ENCODE data around the gene ZNF749. TPM values are rescaled to one million over a fixed set of nuclear protein-coding genes. Genes with fewer than 3 reads are reported as not detected.

ZNF749 gene
- total and polyA plus RNA-seq, 10 of the 15 experiments (the other 5 are each of a cell fraction or from before 2014, with no cell fraction given), result 3.1 to 20.2 (median 13.7) TPM

DNA sequence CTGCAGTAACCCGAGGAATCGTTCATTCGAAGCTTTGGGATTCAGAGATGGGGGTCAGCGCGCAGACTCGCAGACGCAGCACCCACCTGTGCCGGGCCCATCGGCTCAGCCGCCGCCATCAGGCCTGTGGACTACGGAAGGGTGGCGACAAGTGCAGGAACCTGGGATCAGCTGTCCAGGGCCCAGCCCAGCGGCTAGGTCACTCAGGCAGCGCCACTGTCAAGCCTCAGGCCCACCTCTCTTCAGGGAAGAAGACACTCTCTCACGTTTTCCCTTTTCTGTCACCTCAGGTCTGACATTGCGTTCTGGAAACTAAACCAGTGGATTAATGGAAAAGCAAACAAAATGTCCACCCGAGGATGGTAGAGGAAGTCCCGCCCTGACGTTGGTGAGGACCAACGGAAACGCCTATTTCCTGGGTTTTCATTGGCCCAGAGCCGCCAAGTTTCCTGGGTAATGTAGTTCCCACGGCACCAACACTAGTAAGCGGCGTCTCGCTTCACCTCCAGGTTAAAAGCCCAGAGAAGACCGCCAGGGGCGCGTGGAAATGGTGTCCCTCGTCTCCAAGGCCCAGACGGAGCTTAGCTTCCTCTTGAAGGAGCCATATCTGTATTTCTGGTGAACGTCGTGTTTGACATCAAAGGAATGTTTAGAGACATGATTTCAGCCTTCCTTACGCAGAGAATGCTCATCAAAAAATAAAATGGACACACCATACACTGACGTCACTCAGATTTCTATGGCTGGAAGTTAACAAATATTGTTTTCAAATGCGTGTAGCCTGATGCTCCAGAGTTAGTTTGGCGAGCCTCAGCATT, 42.3 kb downstream of the ZNF749 start, which contains the start of gene ZNF772 (continued):
- TF ChIP-seq ZNF207 (IDR thresholded peaks at IDR 0.05; ENCODE audit: borderline replicate concordance) (no peak), KLF5 (IDR thresholded peaks at IDR 0.05; ENCODE audit: partially characterized antibody) (no peak), RELB (IDR thresholded peaks at IDR 0.05; ENCODE audit: low read depth) (peak; percentile 84), TARDBP (IDR thresholded peaks at IDR 0.05; ENCODE audit: borderline replicate concordance) (no peak), CBX3 (IDR thresholded peaks at IDR 0.05; ENCODE audit: borderline replicate concordance, low read depth) (no peak), IKZF1 (conservative IDR thresholded peaks at IDR 0.05) (peak; percentile 88), IRF5 (IDR thresholded peaks at IDR 0.05; ENCODE audit: borderline replicate concordance) (no peak), SMAD1 (IDR thresholded peaks at IDR 0.05; ENCODE audit: low read depth, partially characterized antibody) (no peak), POLR2A (IDR thresholded peaks at IDR 0.05; ENCODE audit: low read depth, low read length) (peak; percentile 45; the same call in 1 of the 2 replicates), IKZF2 (IDR thresholded peaks at IDR 0.05) (peak; percentile 19 to 60; a peak in 2 of 4 replicates), CEBPB (IDR thresholded peaks at IDR 0.05; ENCODE audit: borderline replicate concordance in 1 of 2, low read depth in 2 of 2, low read length in 2 of 2) (no peak), EZH2 (IDR thresholded peaks at IDR 0.05; ENCODE audit: borderline replicate concordance, control insufficient read depth, low read depth, low read length) (no peak), RELA (IDR thresholded peaks at IDR 0.05; ENCODE audit: borderline replicate concordance, partially characterized antibody) (no peak), ZNF622 (IDR thresholded peaks at IDR 0.05) (no peak), SIN3A (IDR thresholded peaks at IDR 0.05; ENCODE audit: low read depth, low read length) (no peak), NR2C2 (IDR thresholded peaks at IDR 0.05; ENCODE audit: borderline replicate concordance, control insufficient read depth, insufficient read length, low read depth) (no peak), YY1 (IDR thresholded peaks at IDR 0.05; ENCODE audit: low read depth, low read length) (peak; percentile 91)
- TF ChIP-seq, protein P1, sequence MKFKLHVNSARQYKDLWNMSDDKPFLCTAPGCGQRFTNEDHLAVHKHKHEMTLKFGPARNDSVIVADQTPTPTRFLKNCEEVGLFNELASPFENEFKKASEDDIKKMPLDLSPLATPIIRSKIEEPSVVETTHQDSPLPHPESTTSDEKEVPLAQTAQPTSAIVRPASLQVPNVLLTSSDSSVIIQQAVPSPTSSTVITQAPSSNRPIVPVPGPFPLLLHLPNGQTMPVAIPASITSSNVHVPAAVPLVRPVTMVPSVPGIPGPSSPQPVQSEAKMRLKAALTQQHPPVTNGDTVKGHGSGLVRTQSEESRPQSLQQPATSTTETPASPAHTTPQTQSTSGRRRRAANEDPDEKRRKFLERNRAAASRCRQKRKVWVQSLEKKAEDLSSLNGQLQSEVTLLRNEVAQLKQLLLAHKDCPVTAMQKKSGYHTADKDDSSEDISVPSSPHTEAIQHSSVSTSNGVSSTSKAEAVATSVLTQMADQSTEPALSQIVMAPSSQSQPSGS (IDR thresholded peaks at IDR 0.05; ENCODE audit: low read length), result no peak
- TF ChIP-seq, protein P2, sequence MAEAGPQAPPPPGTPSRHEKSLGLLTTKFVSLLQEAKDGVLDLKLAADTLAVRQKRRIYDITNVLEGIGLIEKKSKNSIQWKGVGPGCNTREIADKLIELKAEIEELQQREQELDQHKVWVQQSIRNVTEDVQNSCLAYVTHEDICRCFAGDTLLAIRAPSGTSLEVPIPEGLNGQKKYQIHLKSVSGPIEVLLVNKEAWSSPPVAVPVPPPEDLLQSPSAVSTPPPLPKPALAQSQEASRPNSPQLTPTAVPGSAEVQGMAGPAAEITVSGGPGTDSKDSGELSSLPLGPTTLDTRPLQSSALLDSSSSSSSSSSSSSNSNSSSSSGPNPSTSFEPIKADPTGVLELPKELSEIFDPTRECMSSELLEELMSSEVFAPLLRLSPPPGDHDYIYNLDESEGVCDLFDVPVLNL (IDR thresholded peaks at IDR 0.05; ENCODE audit: low read depth, low read length), result no peak
- TF ChIP-seq, protein P3, sequence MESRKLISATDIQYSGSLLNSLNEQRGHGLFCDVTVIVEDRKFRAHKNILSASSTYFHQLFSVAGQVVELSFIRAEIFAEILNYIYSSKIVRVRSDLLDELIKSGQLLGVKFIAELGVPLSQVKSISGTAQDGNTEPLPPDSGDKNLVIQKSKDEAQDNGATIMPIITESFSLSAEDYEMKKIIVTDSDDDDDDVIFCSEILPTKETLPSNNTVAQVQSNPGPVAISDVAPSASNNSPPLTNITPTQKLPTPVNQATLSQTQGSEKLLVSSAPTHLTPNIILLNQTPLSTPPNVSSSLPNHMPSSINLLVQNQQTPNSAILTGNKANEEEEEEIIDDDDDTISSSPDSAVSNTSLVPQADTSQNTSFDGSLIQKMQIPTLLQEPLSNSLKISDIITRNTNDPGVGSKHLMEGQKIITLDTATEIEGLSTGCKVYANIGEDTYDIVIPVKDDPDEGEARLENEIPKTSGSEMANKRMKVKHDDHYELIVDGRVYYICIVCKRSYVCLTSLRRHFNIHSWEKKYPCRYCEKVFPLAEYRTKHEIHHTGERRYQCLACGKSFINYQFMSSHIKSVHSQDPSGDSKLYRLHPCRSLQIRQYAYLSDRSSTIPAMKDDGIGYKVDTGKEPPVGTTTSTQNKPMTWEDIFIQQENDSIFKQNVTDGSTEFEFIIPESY (IDR thresholded peaks at IDR 0.05), result no peak
- TF ChIP-seq, protein P4, sequence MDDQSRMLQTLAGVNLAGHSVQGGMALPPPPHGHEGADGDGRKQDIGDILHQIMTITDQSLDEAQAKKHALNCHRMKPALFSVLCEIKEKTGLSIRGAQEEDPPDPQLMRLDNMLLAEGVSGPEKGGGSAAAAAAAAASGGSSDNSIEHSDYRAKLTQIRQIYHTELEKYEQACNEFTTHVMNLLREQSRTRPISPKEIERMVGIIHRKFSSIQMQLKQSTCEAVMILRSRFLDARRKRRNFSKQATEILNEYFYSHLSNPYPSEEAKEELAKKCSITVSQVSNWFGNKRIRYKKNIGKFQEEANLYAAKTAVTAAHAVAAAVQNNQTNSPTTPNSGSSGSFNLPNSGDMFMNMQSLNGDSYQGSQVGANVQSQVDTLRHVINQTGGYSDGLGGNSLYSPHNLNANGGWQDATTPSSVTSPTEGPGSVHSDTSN (IDR thresholded peaks at IDR 0.05; ENCODE audit: insufficient replicate concordance, low read depth, low read length), result no peak

Data from GM12878 (cell line).